NCI-H226 (cell line): Measurements from ENCODE around the gene EVPL.
"Not testable (repeated sequence)": the region's sequence is repeated elsewhere in the genome, so short reads cannot be mapped to it uniquely, and the experiment has no call there.

Experiments used
- DNase-seq: peaks from one replicate; pipeline ENCODE4 v3.0.0-alpha.2; 2015

EVPL gene

DNA sequence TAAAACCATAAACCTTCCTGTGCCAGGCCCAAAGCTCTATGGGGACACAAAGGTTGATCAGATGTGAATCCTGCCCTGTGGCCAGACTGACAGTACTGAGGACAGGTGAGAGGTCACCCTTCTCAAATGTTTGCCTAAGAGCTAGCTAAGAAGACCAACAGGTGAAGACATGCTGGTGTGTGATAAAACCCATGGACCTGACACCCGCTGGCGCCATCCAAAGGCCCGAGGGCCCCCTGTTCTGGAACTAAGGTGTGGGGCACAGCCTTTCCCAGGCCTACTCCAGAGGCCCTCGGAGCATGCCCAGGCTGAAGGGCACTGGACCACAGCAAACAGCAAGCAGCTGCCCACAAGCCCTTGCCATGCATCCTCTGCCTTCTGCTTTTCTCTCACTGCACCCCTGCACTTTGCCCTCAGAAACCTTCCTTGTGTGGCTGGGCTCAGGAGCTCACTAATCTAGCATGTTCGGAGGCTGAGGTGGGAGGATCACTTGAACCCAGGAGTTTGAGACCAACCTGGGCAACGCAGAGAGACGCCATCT is 31.7 kb downstream of the EVPL start:
- no peak for DNase-seq

- DNase-seq = no peak
Measured at GRCh38 chr17:75994802-75995370, 32.2 kb downstream of the EVPL start.

DNA sequence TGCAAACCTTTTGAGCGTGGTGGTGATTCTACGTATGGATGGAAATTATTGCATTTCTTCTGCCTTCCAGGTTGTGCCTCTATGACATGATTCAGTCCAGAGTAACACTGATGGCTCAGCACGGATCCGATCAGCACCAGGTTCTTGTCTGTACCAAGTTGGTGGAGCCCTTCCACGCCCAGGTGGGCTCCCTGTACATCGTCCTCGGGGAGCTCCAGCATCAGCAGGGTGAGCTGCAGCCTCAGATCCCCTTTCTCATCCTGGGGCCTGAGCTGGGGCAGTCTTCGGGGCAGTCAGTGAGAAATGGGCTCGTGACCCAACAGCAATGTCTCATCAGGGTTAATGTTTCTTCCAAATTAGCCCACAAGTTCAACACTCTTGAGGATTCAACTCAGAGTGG is 35.7 kb downstream of the EVPL start:
- DNase-seq = no peak

- DNase-seq = no peak
Measured at GRCh38 chr17:75987041-75987440, 40.1 kb downstream of the EVPL start.

GRCh38 chr17:75985986-75986385 is 41.1 kb downstream of the EVPL start:
- DNase-seq = no peak

DNA sequence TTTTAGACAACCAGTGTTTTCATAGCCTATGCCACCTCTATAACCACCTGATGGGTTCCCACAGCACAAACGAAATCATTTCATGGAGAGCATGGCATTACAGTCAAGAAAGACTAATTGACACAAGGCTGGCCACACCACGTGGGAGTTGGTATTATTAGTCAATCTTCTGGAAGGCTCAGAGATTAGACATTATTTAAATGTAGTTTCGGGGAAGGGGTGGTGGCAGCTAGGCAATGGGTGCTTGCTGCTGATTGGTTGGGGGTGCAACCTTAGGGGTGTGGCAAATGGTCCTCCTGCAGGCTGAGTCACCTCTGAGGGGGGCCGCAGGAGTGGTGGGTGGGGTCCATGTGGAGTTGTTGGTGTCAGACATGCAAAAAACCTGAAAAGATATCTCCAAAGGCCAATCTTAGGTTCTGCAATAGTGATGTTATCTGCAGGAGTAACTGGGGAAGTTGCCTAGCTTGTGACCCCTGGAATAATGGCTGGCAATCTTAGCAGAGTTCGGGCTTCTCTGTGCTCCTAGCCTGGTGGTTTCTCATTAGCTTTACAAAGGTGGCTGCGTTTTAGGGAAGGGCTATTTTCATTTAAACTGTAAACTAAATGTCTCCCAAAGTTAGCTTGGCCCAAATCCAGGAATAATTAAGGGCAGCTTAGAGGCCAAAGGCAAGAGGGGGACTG is 43.5 kb downstream of the EVPL start:
- DNase-seq = peak; percentile 73

DNA sequence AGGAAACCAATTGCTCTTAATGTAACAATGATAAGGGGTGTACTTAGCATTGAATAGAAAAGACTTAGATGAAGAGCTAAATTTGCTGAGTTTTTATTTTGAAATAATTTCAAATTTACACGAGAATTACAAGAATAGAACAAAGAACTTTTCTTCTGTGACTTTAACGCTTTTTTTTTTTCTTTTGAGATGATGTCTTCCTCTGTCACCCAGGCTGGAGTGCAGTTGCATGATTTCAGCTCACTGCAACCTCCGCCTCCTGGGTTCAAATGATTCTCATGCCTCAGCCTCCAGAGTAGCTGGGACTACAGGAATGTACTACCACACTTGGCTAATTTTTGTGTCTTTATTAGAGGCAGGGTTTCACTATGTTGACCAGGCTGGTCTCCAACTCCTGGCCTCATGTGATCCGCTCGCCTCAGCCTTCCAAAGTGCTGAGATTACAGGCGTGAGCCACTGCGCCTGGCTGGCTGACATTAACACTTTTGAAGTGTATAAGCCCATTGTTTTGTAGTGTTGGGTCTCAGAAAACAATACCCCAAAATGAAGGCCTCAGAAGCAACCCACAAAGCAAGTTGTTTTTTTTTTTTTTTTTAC is 46.0 kb downstream of the EVPL start:
- no peak for DNase-seq

DNA sequence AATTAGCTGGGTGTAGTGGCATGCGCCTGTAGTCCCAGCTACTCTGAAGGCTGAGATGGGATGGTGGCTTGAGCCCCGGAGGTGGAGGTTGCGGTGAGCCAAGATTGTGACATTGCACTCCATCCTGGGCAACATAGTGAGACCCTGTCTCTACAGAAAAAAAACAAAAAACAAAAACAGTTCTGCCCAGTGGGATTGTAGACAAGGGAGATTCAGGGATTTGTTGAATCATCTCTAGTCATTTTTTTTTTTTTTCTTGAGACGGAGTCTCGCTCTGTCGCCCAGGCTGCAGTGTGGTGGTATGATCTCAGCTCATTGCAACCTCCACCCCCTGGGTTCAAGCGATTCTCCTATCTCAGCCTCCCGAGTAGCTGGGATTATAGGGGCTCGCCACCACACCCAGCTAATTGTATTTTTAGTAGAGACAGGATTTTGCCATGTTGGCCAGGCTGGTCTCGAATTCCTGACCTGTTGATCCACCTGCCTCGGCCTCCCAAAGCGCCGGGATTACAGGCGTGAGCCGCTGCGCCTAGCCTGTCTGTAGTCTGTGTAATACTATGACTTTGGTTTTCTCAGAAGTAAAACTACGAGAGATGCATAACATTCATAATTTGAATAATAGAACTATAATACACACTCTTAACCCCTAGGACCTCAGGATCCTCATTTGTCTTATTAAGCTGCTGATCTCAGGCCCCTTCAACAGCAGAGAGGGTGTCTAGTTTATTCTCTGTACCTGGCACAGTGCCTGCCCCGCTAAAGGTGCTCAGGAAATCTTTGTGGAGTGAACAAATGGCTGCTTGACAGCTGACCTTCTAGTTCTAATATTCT is 46.7 kb downstream of the EVPL start:
- DNase-seq = no peak

GRCh38 chr17:75979705-75980187 is 47.4 kb downstream of the EVPL start:
- no peak for DNase-seq

DNA sequence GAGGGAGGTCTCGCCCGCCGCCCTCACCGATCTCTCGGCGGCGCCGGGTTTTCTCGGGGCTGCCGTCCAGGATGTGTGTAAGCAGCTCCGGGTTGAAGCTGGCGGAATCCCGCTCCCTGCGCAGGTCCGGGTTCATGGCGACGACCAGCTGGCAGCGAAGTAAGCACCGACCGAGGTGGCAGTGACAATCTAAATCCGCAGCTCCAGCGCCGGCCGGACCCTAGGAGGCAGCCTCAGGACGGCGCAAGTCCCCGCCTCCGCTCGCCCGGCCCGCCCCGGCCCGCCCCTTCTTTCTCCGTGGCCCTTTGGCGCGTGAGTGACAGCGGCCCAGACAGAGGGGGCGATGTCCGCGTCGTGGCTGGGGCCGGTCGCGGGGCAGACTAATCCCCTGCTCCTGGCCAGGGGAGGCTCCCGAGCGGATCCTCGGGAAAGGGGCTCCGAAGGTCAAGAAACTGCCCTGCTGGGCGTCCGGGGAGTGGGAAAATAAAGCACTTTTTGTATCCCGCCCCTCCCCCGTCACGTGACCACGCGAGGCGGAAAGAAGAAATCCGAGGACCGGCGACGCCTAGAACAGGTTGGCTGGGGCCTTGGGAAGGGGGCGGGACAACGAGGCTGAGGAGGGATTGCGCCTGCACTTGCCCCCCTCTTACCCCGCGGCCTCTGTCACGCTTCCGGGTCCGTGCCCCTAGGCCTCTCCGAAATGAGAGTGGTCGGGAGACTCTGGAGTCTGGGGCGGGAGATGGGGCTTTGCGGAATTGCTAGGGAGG is 48.0 kb downstream of the EVPL start, which contains the start of the genes ACOX1 and TEN1:
Gene ACOX1, minus strand, starts transcription at position 229 of the 767 bp plus-strand sequence. Its CDS starts 93 bp downstream, at position 136.
Gene TEN1, plus strand, starts transcription at position 303 of the 767 bp plus-strand sequence. CDS start 6,953 bp downstream, outside the sequence.
- peak; percentile 94 for DNase-seq

DNA sequence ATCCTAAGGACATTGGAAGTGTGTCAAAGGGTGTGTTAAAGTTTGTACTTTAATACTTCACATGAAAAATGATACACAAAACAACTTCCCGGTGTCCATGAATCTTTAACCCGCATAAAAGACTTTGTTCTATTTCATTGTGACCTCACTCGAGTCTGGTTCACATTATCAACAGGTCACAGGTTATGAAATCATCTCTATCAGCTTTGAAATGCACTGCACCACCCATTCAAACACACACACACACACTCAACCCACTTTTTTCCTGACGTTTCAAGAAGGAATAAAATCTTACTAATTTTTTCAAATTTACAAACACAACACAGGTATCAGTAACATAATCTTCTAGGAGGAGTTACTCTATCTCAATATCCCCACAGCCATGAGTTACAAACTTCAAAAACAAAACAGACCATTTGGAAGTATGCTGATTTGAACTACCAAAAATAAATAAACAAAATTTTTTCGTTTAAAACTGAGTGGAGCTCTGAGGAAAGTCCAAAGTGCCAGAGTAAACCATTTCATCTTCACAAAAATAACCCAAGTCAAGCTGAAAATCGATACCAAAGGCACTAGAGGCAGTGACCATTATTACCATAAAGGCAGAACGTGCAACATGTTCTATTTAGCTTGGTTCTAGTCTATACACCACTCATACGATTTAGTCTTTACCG is 50.8 kb downstream of the EVPL start:
- DNase-seq = no peak

DNA sequence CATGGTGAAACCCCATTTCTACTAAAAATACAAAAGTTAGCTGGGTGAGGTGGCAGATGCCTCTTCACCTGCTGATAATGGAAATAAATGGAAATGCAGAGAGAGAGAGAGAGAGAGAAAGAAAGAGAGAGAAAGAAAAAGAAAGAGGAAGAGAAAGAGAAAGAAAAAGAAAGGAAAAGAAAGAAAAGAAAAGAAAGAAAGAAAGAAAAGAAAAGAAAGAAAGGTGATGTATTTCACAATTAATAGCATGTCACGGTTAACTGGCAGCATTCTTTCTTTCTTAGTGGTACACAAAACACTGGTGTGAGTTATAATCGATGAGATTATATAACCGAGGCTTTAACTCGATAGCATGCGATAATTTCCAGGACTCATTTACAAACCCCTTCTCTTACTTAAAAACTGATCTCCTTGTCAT is 51.3 kb downstream of the EVPL start:
- no peak for DNase-seq

GRCh38 chr17:75975187-75975586 is 51.9 kb downstream of the EVPL start:
- DNase-seq = not testable (repeated sequence)

DNA sequence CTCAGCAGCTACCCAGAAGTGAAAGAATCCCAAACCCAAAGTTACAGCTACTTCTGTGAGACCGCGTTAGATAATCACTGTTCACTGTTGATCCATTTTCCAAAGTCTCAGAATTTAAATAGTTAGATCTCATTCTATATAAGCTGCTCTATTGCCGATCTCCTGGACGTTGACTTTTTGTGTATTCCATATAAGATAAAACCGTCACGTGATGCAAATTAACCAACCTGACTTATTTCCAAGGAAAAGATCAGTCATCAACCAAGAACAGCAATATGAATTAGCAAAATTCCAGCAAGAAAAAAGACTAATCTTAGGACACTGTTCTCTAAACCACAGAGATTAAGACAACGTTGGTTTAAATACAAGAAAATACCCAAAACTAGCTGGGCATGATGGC is 56.5 kb downstream of the EVPL start:
- DNase-seq = no peak

GRCh38 chr17:75970011-75970523 is 57.0 kb downstream of the EVPL start:
- no peak for DNase-seq

- DNase-seq = not testable (repeated sequence)
Measured at GRCh38 chr17:75969044-75969443, 58.1 kb downstream of the EVPL start.

DNA sequence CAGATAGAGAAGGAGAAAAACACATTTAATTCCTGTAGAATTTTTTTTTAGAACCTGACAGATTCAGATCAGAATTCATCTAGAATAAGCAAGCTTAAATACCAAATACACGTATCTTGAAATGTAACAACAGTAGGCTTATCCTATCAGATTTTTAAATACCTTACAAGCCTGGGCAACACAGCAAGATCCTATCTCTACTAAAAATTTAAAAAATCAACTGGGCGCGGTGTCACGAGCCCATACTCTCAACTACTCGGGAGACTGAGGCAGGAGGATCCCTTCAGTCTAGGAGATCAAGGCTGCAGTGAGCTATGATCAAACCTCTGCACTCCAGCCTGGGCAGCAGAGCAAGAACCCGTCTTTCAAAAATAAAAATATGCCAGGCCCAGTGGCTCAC is 61.6 kb downstream of the EVPL start:
- DNase-seq = no peak

DNA sequence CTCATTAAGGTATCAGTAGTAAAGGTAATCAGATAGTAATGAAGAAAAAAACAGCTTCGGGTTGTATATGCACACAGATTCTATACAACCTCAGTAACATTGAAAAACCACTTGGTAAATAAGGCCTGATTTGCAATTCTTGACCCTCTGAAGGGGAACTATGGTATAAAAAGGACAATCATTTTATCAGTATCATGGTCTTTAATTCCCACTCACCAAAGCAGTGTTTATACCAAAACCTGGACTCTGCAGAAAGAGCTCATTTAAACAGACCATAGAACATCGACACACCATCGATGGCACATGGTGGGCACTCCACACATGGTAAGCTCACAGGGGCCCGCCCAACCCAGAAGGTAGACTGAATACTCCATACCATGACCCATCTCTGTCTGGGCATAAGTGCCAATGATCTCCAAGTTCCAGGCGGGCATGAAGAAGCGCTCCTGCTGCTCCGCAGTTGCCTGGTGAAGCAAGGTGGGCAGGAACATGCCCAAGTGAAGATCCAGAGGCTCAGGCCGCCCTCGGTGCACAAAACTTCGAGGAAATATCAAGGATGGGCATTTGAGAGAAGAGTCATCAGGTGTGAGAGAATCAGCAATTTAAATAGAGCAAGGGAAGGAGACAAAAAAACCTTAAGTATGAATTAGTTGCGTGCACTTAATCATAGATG is 67.1 kb downstream of the EVPL start:
- DNase-seq = no peak

- DNase-seq = no peak
Measured at GRCh38 chr17:75959051-75959838, 67.9 kb downstream of the EVPL start.
